Measurements from ENCODE around the gene MRPL34.

GRCh38 chr19:17341845-17342244 lies 36.2 kb downstream of the MRPL34 start:
- TF ChIP-seq EZH2 (IDR thresholded peaks at IDR 0.05; ENCODE audit: insufficient read depth, poor library complexity, severe bottlenecking) (no peak), EZH2phosphoT487 (IDR thresholded peaks at IDR 0.05; ENCODE audit: insufficient read depth, low read depth) (no peak)
